Ascending aorta (tissue), 2 donors: ENCODE data around the gene FASTK. TPM values are rescaled to one million over a fixed set of nuclear protein-coding genes. Genes with fewer than 3 reads are reported as not detected.

Experiments used
- DNase-seq, 2 donors: peaks; one replicate each; pipeline ENCODE4 v3.0.0-alpha.2; 2019; ENCODE audit warnings: low spot score in 2 of 2
- H3K27ac ChIP-seq, 2 donors: fragments of 200-600 bp; sonication (generic); one replicate each; pipeline ENCODE4 v1.5.1; 2016 to 2017; ENCODE audit warnings: mild to moderate bottlenecking in 1 of 2
- H3K27me3 ChIP-seq: fragments of 200-600 bp; sonication (generic); one replicate; pipeline ENCODE4 v1.5.1; 2017
- H3K36me3 ChIP-seq, 2 donors: fragments of 200-600 bp; sonication (generic); one replicate each; pipeline ENCODE4 v1.5.1; 2016
- H3K4me1 ChIP-seq, 2 donors: fragments of 200-600 bp; sonication (generic); one replicate each; pipeline ENCODE4 v1.5.1; 2016 to 2017; ENCODE audit warnings: mild to moderate bottlenecking in 1 of 2
- H3K4me3 ChIP-seq, 2 donors: fragments of 200-600 bp; sonication (generic); one replicate each; pipeline ENCODE4 v1.5.1; 2016 to 2017; ENCODE audit warnings: mild to moderate bottlenecking in 1 of 2
- H3K9me3 ChIP-seq, 2 donors: fragments of 200-600 bp; sonication (generic); one replicate each; pipeline ENCODE4 v1.5.1; 2016
- intact Hi-C: fragments of 100-400 bp; cut with DNase I; formaldehyde crosslinking; loops from one replicate; pipeline ENCODE4 v1.15.1; 2023
- total RNA-seq: library from RNA; depleted of rRNA; stranded (reverse); fragments of >200 nt; gene quantifications from one replicate; pipeline ENCODE4 v1.1.0, GENCODE V29; 2016
- TF ChIP-seq, protein P1 (sequence below), 3 experiments: fragments of 200-600 bp in 2 of 3; fragments of 450-650 bp in 1 of 3; sonication (generic) in 2 of 3; IDR thresholded peaks; one replicate each; pipeline ENCODE4 v1.5.1; 2016 to 2019; ENCODE audit warnings: antibody characterized with exemption in 3 of 3, mild to moderate bottlenecking in 1 of 3, moderate library complexity in 1 of 3

The FASTK gene
- total RNA-seq, 1 donor from 2014 or later: 121 TPM

DNA sequence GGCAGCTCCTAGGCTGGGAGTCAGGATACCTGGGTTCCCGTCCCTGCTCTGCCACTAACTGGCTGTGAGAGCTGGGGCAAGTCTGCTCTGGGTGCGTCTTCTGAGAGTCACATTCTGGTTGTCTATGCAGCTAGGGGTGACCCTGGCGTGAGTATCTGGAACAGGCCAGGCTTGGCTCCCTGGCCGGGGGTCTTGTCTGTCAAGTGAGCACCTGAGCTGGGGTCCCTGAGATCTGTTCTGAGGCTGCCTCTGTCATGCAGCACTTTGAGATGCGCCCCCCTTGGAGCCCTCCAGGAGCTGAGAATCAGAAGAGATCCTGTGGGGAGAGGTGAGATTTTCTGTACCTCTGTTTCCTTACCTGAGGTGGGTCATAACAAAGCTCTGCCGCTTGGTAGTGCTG lies 13.1 kb upstream of the FASTK start:
- intact Hi-C loops: no loop called here
- Histone ChIP-seq H3K4me1 (peaks cover 0 to 13% of the 10 kb centered on the region in 2 donors), H3K27ac (no peak overlapping the region), H3K27me3 (no peaks in the 10 kb centered on the region), H3K9me3 (no peaks in the 10 kb centered on the region), H3K4me3 (no peak overlapping the region), H3K36me3 (peaks cover 0 to 4% of the 10 kb centered on the region in 2 donors)
- DNase-seq: peak in 1 of 2 donors; percentile 55
- TF ChIP-seq, protein P1, sequence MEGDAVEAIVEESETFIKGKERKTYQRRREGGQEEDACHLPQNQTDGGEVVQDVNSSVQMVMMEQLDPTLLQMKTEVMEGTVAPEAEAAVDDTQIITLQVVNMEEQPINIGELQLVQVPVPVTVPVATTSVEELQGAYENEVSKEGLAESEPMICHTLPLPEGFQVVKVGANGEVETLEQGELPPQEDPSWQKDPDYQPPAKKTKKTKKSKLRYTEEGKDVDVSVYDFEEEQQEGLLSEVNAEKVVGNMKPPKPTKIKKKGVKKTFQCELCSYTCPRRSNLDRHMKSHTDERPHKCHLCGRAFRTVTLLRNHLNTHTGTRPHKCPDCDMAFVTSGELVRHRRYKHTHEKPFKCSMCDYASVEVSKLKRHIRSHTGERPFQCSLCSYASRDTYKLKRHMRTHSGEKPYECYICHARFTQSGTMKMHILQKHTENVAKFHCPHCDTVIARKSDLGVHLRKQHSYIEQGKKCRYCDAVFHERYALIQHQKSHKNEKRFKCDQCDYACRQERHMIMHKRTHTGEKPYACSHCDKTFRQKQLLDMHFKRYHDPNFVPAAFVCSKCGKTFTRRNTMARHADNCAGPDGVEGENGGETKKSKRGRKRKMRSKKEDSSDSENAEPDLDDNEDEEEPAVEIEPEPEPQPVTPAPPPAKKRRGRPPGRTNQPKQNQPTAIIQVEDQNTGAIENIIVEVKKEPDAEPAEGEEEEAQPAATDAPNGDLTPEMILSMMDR (IDR thresholded peaks at IDR 0.05): no peak

DNA sequence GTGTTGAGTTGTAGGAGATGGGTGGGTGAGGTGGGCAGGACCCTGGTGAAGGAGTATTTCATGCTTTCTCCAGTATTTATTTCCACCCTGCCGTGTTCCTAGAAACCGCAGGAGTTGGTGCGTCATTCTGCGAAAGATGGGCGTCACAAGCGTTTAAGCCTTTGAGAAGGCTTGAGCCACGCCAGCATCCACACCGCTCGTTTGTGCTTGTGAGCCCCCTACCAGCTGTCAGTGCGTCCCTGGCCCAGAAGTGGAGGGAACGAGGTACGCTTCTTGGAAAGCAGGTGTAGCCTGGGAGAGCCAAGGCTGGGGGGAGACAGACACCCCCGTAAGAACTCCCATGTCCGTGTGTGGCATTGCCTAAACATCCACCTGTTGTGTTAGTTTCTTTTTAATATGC lies 11.4 kb upstream of the FASTK start:
- H3K36me3 ChIP-seq: peaks cover 0 to 4% of the 10 kb centered on the region in 2 donors
- no peaks in the 10 kb centered on the region for H3K27me3 ChIP-seq
- H3K4me3 ChIP-seq: no peak overlapping the region
- no peak overlapping the region for H3K27ac ChIP-seq
- TF ChIP-seq, protein P1 (IDR thresholded peaks at IDR 0.05): no peak
- intact Hi-C loops: no loop called here
- peaks cover 8 to 23% of the 10 kb centered on the region in 2 donors for H3K4me1 ChIP-seq
- no peak for DNase-seq
- H3K9me3 ChIP-seq: no peaks in the 10 kb centered on the region

DNA sequence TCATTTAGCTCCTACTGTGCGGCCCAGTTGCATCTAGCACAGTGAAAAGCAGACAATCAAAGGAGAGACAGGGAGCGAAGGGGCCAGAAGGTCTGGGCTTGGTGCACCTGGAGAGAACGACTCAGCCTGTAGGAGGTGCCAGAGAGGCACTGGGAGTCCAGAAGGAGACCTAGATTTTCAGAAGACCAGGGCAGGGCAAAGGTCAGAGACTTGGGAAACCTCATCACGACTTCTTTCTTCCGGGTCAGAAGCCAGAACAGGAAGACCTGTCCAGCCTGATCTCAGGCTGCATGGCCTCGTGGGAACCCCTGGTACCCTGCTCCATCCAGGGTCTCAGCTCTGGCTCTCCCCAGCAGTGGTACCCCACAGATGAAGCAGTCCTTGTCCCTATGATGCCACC lies 10.8 kb upstream of the FASTK start:
- DNase-seq: no peak
- Histone ChIP-seq H3K36me3 (peaks cover 0 to 4% of the 10 kb centered on the region in 2 donors), H3K4me1 (peaks cover 8 to 23% of the 10 kb centered on the region in 2 donors), H3K4me3 (no peak overlapping the region), H3K27ac (no peak overlapping the region), H3K27me3 (no peaks in the 10 kb centered on the region), H3K9me3 (no peaks in the 10 kb centered on the region)
- intact Hi-C loops: no loop called here
- TF ChIP-seq, protein P1 (IDR thresholded peaks at IDR 0.05): peak in 2 of 3 experiments; percentile 19 to 20

DNA sequence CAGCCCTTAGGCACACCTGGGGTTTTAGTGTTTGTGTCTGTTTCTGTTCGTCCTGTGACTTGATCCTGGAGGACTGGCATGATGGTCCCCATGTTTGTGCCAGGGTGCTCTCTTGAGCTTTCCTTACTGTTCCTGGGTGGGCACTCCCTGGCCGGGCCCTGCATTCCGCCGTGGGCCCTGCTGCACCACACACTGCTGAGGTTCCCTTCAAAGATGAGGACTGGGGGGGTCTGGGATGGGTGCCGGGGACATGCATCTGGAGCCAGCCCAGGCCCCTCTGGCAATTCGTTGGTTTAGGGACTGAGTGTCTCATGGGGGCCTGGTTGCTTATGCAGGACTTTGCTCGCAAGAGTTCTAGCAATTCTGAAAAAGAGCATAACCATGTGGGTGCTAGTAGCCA lies 10.4 kb upstream of the FASTK start:
- no peaks in the 10 kb centered on the region for H3K9me3 ChIP-seq
- DNase-seq: no peak
- no peak overlapping the region for H3K27ac ChIP-seq
- peaks cover 0 to 4% of the 10 kb centered on the region in 2 donors for H3K36me3 ChIP-seq
- intact Hi-C loops: no loop called here
- no peaks in the 10 kb centered on the region for H3K27me3 ChIP-seq
- peaks cover 8 to 23% of the 10 kb centered on the region in 2 donors for H3K4me1 ChIP-seq
- TF ChIP-seq, protein P1 (IDR thresholded peaks at IDR 0.05): no peak
- H3K4me3 ChIP-seq: no peak overlapping the region

DNA sequence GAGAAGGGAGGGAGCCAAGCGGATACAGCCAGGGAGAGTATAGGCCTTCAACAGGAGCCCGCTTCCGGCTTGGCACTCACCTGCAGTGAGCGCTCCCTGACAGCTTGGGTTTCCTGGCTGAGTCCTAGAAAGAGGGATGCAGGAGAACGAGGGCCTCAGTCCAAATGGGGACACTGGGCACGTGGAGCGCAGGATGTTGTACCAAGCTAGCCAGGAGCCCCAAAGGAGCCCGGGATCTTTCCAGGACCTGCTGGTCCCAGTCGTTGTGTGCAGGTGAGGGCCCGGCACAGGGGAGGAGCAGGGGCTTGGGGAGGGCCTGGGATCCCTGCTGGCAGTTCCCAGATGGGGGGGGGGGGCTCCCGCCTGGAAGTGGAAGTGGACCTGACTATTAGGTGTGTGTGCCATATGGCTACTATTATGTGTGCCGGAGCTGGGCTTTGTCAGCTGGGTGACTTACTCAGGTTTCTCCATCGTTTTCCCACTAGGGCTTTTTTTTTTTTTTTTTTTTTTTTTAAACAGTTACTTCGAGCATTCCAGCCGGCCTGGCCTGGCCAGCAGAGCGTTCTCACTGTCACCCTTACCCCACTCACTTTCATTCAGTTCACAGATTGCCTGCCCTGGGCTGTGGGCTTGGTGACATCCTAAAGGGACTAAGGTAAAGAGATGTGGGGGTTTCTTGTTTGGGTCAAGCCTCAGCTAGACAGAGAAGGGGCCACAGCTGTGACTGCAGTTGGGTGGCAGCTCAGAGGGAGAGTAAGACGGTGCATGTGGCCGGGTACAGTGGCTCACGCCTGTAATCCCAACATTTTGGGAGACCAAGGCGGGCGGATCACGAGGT lies 9.5 kb upstream of the FASTK start:
- intact Hi-C loops: loop anchor here (10.0 kb wide), 2 partner anchors 665 to 1375 kb away; a partner anchor contains a TSS
- TF ChIP-seq, protein P1 (IDR thresholded peaks at IDR 0.05): no peak
- DNase-seq: no peak
- Histone ChIP-seq H3K4me3 (no peak overlapping the region), H3K36me3 (peaks cover 0 to 4% of the 10 kb centered on the region in 2 donors), H3K9me3 (no peaks in the 10 kb centered on the region), H3K27ac (peak overlapping the region; percentile 72 to 82), H3K4me1 (peaks cover 8 to 30% of the 10 kb centered on the region in 2 donors), H3K27me3 (no peaks in the 10 kb centered on the region)
